GM23338 (cell line): ENCODE results near the gene NLGN1. TPM values are rescaled to one million over a fixed set of nuclear protein-coding genes. Genes with fewer than 3 reads are reported as not detected.

ENCODE experiments used
- ATAC-seq: fragments of 200-7000 bp; cut with Tn5 transposase; 3 replicates; pipeline ENCODE4 v1.9.1; 2020
- DNase-seq: peaks from one replicate; pipeline ENCODE4 v3.0.0-alpha.2; 2015; ENCODE audit warnings: low spot score
- H2AFZ ChIP-seq: fragments of 200-600 bp; sonication (generic); 2 replicates; pipeline ENCODE4 v1.8.0; 2016; ENCODE audit warnings: antibody characterized with exemption, mild to moderate bottlenecking, moderate library complexity
- H3F3A ChIP-seq: fragments of 200-600 bp; sonication (generic); replicated peaks from 2 replicates; pipeline ENCODE4 v1.8.0; 2017; ENCODE audit warnings: antibody characterized with exemption, mixed run types, low read depth
- H3K27ac ChIP-seq: fragments of 200-600 bp; sonication (generic); 2 replicates; pipeline ENCODE4 v1.6.1; 2016; ENCODE audit warnings: low read depth
- H3K27me3 ChIP-seq: fragments of 200-600 bp; sonication (generic); 2 replicates; pipeline ENCODE4 v1.8.0; 2016; ENCODE audit warnings: mild to moderate bottlenecking, mixed run types, moderate library complexity; ENCODE audit not compliant: insufficient read depth
- H3K36me3 ChIP-seq: fragments of 200-600 bp; sonication (generic); 2 replicates; pipeline ENCODE4 v1.8.0; 2016; ENCODE audit warnings: mild to moderate bottlenecking; ENCODE audit not compliant: insufficient read depth
- H3K4me1 ChIP-seq: fragments of 200-600 bp; sonication (generic); 2 replicates; pipeline ENCODE4 v1.8.0; 2016; ENCODE audit warnings: mild to moderate bottlenecking, moderate library complexity; ENCODE audit not compliant: insufficient read depth
- H3K4me2 ChIP-seq: fragments of 200-600 bp; sonication (generic); 2 replicates; pipeline ENCODE4 v1.7.1; 2017; ENCODE audit warnings: mixed run types
- H3K4me3 ChIP-seq: fragments of 200-600 bp; sonication (generic); 2 replicates; pipeline ENCODE4 v1.6.1; 2016; ENCODE audit warnings: mixed run types
- H3K79me2 ChIP-seq: fragments of 200-600 bp; sonication (generic); replicated peaks from 2 replicates; pipeline ENCODE4 v1.8.0; 2017; ENCODE audit warnings: mild to moderate bottlenecking; ENCODE audit not compliant: insufficient read depth
- H3K9me2 ChIP-seq: fragments of 200-600 bp; sonication (generic); 2 replicates; pipeline ENCODE4 v1.8.0; 2017; ENCODE audit not compliant: insufficient read depth
- H4K20me1 ChIP-seq: fragments of 200-600 bp; sonication (generic); replicated peaks from 2 replicates; pipeline ENCODE4 v1.8.0; 2017; ENCODE audit warnings: mild to moderate bottlenecking; ENCODE audit not compliant: insufficient read depth
- H3K27ac Mint-ChIP-seq: 2 replicates; pipeline ENCODE4 v1.8.0; 2020; ENCODE audit warnings: inconsistent platforms, mild to moderate bottlenecking, moderate library complexity, mixed read lengths
- H3K27me3 Mint-ChIP-seq: 3 replicates; pipeline ENCODE4 v1.8.0; 2022; ENCODE audit warnings: low read depth, mild to moderate bottlenecking, moderate library complexity, mixed read lengths, inconsistent platforms; ENCODE audit not compliant: insufficient read depth, poor library complexity
- H3K36me3 Mint-ChIP-seq: 3 replicates; pipeline ENCODE4 v1.8.0; 2021; ENCODE audit warnings: low read depth, mild to moderate bottlenecking, inconsistent platforms, moderate library complexity, mixed read lengths
- H3K4me1 Mint-ChIP-seq: 3 replicates; pipeline ENCODE4 v1.8.0; 2020; ENCODE audit warnings: mild to moderate bottlenecking, inconsistent platforms, mixed read lengths
- H3K4me3 Mint-ChIP-seq: 3 replicates; pipeline ENCODE4 v1.8.0; 2021; ENCODE audit warnings: moderate library complexity, mild to moderate bottlenecking, inconsistent platforms, mixed read lengths
- H3K9me3 Mint-ChIP-seq: 3 replicates; pipeline ENCODE4 v1.8.0; 2020; ENCODE audit warnings: moderate library complexity, mild to moderate bottlenecking, inconsistent platforms, mixed read lengths
- CTCF ChIP-seq, 2 experiments: fragments of 200-600 bp in 1 of 2; sonication (generic) in 1 of 2; conservative IDR thresholded peaks; 2 replicates each; pipeline versions ENCODE4 v1.5.1 to v1.6.1; 2016 to 2017; ENCODE audit warnings: antibody characterized with exemption in 2 of 2, low read depth in 2 of 2, mild to moderate bottlenecking in 2 of 2, moderate library complexity in 1 of 2
- JUNB ChIP-seq: IDR thresholded peaks from one replicate; pipeline ENCODE4 v1.6.1; 2016; ENCODE audit warnings: antibody characterized with exemption; ENCODE audit not compliant: unreplicated experiment
- POLR2AphosphoS5 ChIP-seq: IDR thresholded peaks from 2 replicates; pipeline ENCODE4 v1.6.1; 2016; ENCODE audit warnings: antibody characterized with exemption, low read depth
- polyA plus RNA-seq: library from polyadenylated mRNA; unstranded; fragments of >200 nt; fragmentation: Nextera tagmentation; extraction: Ambion mirVana; gene quantifications from 2 replicates; pipeline ENCODE4 v1.2.1, GENCODE V29; 2016
- total RNA-seq: library from RNA; depleted of rRNA; stranded (reverse); fragments of >200 nt; shearing (Covaris generic); gene quantifications from 2 replicates; pipeline ENCODE4 v1.2.3, GENCODE V29; 2014
- TF ChIP-seq, protein P1 (sequence below): IDR thresholded peaks from one replicate; pipeline ENCODE4 v1.6.1; 2018; ENCODE audit warnings: antibody characterized with exemption; ENCODE audit not compliant: unreplicated experiment

The NLGN1 gene
- total and polyA plus RNA-seq, 2 experiments from 2014 or later, result 6.5 to 18.6 TPM

GRCh38 chr3:173785004-173785403, 387.5 kb downstream of the NLGN1 start:
- Histone ChIP-seq H3K4me2 (no peak overlapping the region), H3F3A (no peaks in the 10 kb centered on the region), H4K20me1 (no peaks in the 10 kb centered on the region), H2AFZ (no peak overlapping the region), H3K36me3 (no peaks in the 10 kb centered on the region), H3K9me2 (no peaks in the 10 kb centered on the region), H3K4me1 (peaks cover 11% of the 10 kb centered on the region), H3K27ac (no peak overlapping the region), H3K4me3 (no peak overlapping the region), H3K79me2 (no peaks in the 10 kb centered on the region), H3K27me3 (no peaks in the 10 kb centered on the region)
- Mint-ChIP-seq H3K36me3 (no peaks in the 10 kb centered on the region), H3K27me3 (no peaks in the 10 kb centered on the region), H3K27ac (no peak overlapping the region), H3K4me3 (no peak overlapping the region), H3K9me3 (no peaks in the 10 kb centered on the region), H3K4me1 (peaks cover 20% of the 10 kb centered on the region)
- ATAC-seq (peak; percentile 45; the same call in 2 of the 3 replicates), DNase-seq (peak; percentile 82)
- peak; percentile 50 to 71 for TF ChIP-seq CTCF (conservative IDR thresholded peaks at IDR 0.05; ENCODE audit: low read depth in 2 of 2)
- no peak for TF ChIP-seq POLR2AphosphoS5
- TF ChIP-seq, protein P1, sequence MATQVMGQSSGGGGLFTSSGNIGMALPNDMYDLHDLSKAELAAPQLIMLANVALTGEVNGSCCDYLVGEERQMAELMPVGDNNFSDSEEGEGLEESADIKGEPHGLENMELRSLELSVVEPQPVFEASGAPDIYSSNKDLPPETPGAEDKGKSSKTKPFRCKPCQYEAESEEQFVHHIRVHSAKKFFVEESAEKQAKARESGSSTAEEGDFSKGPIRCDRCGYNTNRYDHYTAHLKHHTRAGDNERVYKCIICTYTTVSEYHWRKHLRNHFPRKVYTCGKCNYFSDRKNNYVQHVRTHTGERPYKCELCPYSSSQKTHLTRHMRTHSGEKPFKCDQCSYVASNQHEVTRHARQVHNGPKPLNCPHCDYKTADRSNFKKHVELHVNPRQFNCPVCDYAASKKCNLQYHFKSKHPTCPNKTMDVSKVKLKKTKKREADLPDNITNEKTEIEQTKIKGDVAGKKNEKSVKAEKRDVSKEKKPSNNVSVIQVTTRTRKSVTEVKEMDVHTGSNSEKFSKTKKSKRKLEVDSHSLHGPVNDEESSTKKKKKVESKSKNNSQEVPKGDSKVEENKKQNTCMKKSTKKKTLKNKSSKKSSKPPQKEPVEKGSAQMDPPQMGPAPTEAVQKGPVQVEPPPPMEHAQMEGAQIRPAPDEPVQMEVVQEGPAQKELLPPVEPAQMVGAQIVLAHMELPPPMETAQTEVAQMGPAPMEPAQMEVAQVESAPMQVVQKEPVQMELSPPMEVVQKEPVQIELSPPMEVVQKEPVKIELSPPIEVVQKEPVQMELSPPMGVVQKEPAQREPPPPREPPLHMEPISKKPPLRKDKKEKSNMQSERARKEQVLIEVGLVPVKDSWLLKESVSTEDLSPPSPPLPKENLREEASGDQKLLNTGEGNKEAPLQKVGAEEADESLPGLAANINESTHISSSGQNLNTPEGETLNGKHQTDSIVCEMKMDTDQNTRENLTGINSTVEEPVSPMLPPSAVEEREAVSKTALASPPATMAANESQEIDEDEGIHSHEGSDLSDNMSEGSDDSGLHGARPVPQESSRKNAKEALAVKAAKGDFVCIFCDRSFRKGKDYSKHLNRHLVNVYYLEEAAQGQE, result no peak
- no peak for TF ChIP-seq JUNB

DNA sequence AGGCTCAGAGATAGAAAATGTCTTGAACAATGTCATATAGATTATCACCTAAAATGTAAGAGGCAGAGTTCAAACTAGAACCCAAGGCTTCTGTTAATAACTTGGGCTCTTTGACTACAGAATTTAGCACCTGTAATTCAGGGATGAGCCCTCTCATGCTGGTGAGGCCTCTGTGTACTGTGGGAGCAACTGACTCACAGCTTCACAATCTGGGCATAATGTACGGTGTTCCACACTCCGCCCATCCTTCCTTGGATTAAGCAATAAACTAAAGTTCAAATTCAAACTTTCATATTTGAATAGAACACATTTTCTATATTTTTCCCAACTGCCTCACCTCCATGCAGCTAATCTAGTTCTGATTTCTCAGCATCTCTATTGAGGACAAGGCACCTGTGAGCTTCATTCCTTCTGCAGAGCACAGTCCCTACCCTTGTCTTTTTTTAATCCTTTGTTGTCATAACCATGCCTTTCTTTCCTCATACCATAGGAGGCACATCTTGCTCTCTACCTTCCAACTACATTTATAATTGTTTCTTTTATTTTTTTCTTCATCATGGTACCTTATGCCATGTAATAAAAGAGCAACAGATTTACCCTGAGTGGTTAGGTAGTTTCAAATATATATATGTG, 392.1 kb downstream of the NLGN1 start:
- Histone ChIP-seq H4K20me1 (no peaks in the 10 kb centered on the region), H3K27me3 (no peaks in the 10 kb centered on the region), H3K9me2 (no peaks in the 10 kb centered on the region), H3K4me1 (peaks cover 5% of the 10 kb centered on the region), H2AFZ (no peak overlapping the region), H3F3A (no peaks in the 10 kb centered on the region), H3K27ac (no peak overlapping the region), H3K79me2 (no peaks in the 10 kb centered on the region), H3K36me3 (no peaks in the 10 kb centered on the region), H3K4me2 (no peak overlapping the region), H3K4me3 (no peak overlapping the region)
- Mint-ChIP-seq H3K27me3 (no peaks in the 10 kb centered on the region), H3K4me3 (no peak overlapping the region), H3K36me3 (no peaks in the 10 kb centered on the region), H3K27ac (no peak overlapping the region; the same call in 1 of the 2 replicates), H3K4me1 (peaks cover 12% of the 10 kb centered on the region), H3K9me3 (no peaks in the 10 kb centered on the region)
- no peak for DNase-seq
- no peak for ATAC-seq
- TF ChIP-seq POLR2AphosphoS5, result no peak
